GM21717 (cell line): ENCODE measurements around the gene UPK1A.

Source experiments
- ATAC-seq: cut with Tn5 transposase; IDR thresholded peaks from one replicate; pipeline ENCODE4 v1.9.1; 2021; ENCODE audit warnings: mild to moderate bottlenecking, moderate library complexity; ENCODE audit not compliant: unreplicated experiment

UPK1A gene

GRCh38 chr19:35666251-35666913, at the start of gene UPK1A:
Gene UPK1A (plus strand): TSS chr19:35666517. CDS start chr19:35666813, 296 bp downstream.
- no peak for ATAC-seq

DNA sequence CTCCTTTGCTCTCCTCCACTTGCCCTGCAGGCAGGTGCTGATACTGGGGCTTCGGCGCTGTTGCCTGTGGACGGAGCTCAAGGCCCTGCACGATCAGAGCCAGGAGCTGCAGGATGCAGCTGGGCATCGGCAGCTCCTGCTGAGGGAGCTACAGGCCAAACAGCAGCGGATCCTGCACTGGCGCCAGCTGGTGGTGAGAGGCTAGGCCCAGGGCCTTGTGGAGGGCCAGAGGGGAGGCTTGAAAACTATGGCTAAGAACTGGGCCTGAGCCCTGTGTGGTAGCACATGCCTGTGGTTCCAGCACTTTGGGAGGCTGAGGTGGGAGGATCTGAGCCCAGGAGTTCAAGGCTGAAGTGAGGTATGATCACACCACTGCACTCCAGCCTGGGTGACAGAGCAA, 47.5 kb upstream of the UPK1A start:
- no peak for ATAC-seq

GRCh38 chr19:35619290-35619923, 46.9 kb upstream of the UPK1A start:
- no peak for ATAC-seq

GRCh38 chr19:35620001-35620400, 46.3 kb upstream of the UPK1A start:
- no peak for ATAC-seq

GRCh38 chr19:35621708-35622107, 44.6 kb upstream of the UPK1A start:
- ATAC-seq, result no peak

- no peak for ATAC-seq
Observed at GRCh38 chr19:35622750-35623149, 43.6 kb upstream of the UPK1A start.

GRCh38 chr19:35623327-35624010, 42.8 kb upstream of the UPK1A start:
- ATAC-seq, result no peak

DNA sequence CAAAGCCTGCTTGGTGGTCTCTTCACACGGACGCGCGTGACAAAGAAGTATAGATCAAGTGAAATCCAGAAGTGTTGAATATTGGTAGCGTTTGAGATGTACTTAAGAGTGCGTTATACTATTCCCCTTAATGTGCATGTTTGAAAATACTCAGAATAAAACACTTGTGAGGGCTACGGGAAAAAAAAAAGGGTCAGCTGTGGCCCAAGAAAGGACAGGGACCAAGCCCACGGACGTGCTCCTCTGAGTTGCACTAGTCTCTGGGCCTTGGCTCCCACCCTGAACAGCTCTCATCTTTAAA, 38.1 kb upstream of the UPK1A start:
- ATAC-seq, result no peak

GRCh38 chr19:35628565-35629331, 37.6 kb upstream of the UPK1A start, which contains the start of gene RBM42:
Gene RBM42 (plus strand): TSS chr19:35629036. CDS start chr19:35629154, 118 bp downstream.
- peak; percentile 86 for ATAC-seq

DNA sequence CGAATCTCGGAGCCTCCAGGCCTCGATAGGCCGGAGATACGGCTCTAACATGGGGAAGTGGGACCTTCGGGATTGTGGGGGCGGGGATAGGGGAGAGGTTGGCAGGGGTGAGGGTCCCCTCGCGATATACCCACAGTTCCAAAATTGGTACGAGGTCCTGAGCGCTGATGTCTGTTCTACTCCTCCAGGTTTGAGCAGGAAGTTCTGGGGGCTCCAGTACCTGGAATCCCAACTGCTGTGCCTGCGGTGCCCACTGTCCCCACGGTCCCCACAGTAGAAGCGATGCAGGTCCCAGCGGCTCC, 37.0 kb upstream of the UPK1A start:
- ATAC-seq, result peak; percentile 4

DNA sequence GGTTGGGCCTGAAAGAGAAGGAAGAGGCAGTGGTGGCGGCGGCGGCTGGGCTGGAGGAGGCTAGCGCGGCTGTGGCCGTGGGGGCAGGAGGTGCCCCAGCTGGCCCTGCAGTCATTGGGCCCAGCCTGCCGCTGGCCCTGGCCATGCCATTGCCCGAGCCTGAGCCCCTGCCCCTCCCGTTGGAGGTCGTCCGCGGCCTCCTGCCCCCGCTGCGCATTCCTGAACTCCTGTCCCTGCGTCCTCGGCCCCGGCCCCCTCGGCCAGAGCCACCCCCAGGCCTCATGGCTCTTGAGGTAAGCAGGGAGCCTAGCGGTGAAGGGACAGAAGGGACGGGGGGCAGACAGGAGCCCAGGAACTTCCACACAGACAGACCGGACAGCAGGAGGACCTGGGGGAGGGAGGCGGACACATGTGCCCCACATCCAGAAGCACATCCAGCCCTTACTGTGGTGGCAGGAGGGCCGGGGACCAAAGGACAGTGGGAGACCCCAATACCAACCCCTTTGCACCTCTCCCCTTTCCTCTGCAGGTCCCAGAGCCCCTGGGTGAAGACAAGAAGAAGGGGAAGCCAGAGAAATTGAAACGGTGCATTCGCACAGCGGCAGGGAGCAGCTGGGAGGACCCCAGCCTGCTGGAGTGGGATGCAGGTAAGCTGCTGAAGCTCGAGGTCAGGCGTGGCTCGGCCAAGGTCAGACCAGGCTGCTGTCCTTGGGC, 32.4 kb upstream of the UPK1A start:
- no peak for ATAC-seq

DNA sequence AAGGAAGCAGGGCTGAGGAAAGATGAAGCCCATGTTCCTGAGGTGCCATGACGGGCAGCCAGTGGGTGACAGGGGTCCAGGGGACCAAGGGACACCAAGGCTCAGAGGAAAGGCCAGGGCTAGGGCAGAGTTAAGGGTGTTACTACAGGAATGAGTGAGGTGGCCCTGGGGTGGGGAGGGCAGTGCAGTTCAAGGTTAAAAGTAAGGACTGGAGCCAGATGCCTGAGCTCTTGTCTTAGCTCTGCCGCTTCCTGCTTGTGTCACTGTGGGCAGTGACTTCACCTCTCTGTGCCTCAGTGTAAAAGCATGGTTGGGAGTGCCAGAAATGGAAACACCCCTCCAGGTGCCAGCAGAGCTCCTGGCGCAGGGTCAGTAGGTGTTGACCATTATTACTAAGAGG, 29.7 kb upstream of the UPK1A start:
- ATAC-seq, result no peak

DNA sequence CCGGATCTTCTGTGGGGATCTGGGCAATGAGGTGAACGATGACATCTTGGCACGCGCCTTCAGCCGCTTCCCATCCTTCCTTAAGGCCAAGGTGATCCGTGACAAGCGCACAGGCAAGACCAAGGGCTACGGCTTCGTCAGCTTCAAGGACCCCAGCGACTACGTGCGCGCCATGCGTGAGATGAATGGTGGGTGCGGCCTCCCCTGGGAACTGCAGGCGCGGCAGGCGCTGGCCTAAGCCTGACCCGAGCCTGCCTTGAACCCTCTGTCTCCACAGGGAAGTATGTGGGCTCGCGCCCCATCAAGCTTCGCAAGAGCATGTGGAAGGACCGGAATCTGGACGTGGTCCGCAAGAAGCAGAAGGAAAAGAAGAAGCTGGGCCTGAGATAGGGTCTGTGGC, 29.2 kb upstream of the UPK1A start:
- ATAC-seq, result no peak

- ATAC-seq, result no peak
Observed at GRCh38 chr19:35639321-35639639, 27.0 kb upstream of the UPK1A start.

DNA sequence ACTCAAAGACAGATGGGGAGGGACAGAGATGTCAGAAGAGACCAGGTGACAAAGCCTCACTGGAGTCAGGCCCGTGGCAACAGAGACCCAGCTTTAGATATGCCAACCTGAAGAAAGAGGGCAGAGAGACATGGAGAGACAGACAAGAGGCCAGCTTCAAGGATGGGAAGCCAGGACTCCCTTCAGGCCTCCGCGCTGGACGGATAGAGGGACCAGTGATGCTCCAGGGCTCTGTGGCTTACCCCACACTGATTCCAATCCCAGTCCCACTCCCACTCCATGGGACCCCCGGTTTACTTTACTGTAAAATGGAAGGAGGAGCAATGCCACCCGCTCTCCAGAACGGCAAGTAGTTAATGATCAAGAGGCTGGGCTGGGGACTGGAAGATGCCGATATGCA, 26.5 kb upstream of the UPK1A start:
- no peak for ATAC-seq

- ATAC-seq, result no peak
Observed at GRCh38 chr19:35641515-35642151, 24.7 kb upstream of the UPK1A start, which contains the start of gene ETV2. Gene ETV2 (plus strand): TSS chr19:35641745. CDS start chr19:35642461, 716 bp downstream.

GRCh38 chr19:35642312-35642711, 24.0 kb upstream of the UPK1A start:
- no peak for ATAC-seq

- no peak for ATAC-seq
Observed at GRCh38 chr19:35642798-35643254, 23.5 kb upstream of the UPK1A start.

DNA sequence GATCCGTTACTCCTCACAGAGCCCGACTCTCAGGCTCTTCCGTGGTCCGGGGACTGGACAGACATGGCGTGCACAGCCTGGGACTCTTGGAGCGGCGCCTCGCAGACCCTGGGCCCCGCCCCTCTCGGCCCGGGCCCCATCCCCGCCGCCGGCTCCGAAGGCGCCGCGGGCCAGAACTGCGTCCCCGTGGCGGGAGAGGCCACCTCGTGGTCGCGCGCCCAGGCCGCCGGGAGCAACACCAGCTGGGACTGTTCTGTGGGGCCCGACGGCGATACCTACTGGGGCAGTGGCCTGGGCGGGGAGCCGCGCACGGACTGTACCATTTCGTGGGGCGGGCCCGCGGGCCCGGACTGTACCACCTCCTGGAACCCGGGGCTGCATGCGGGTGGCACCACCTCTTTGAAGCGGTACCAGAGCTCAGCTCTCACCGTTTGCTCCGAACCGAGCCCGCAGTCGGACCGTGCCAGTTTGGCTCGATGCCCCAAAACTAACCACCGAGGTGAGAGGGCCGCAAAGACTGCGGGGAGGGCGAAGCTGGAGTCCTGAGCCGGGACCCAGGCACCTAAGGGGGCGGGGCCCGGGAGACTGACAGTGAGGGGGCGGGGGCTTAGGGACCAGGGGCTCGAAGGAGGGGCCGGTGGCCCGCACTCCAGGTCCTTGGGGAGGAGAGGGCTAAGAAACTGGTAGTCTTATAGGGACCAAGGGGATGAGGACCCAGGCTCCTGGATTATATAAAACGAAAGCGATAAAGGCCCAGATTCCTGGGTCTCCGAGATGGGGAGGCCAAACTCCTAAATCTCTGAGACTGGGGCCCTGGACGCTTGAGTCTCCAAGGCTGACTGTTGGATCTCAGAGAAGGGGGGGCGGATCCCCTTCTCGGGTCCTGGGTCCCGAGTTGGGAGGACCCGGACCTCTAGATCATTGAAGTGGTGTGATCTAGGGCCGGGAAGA, 22.8 kb upstream of the UPK1A start:
- ATAC-seq, result peak; percentile 31
